ENCODE data around the gene PTPRD.
A peak's percentile ranks its signal among the peaks of the same experiment; 100 is the strongest.

The PTPRD gene

GRCh38 chr9:8610256-8610655 lies 2002.5 kb downstream of the PTPRD start:
- DNase-seq (ENCODE audit: low read depth), result no peak
- no peak for TF ChIP-seq CTCF (IDR thresholded peaks at IDR 0.05; ENCODE audit: insufficient read depth, low read depth, low read length, missing control alignments)
- H3K4me3 ChIP-seq (ENCODE audit: low read length), result no peak overlapping the region

- no peak overlapping the region for H3K4me3 ChIP-seq (ENCODE audit: low read length)
- TF ChIP-seq CTCF (IDR thresholded peaks at IDR 0.05; ENCODE audit: insufficient read depth, low read depth, low read length, missing control alignments), result no peak
- no peak for DNase-seq (ENCODE audit: low read depth)
Observed at GRCh38 chr9:8605096-8605495, 2007.7 kb downstream of the PTPRD start.

GRCh38 chr9:8604201-8604600 lies 2008.6 kb downstream of the PTPRD start:
- no peak for TF ChIP-seq CTCF (IDR thresholded peaks at IDR 0.05; ENCODE audit: insufficient read depth, low read depth, low read length, missing control alignments)
- H3K4me3 ChIP-seq (ENCODE audit: low read length), result no peak overlapping the region

GRCh38 chr9:8600914-8601680 lies 2011.7 kb downstream of the PTPRD start:
- H3K4me3 ChIP-seq (ENCODE audit: low read length), result no peak overlapping the region
- DNase-seq (ENCODE audit: low read depth), result peak; percentile 13
- no peak for TF ChIP-seq CTCF (IDR thresholded peaks at IDR 0.05; ENCODE audit: insufficient read depth, low read depth, low read length, missing control alignments)

More at GRCh38 chr9:8604201-8604600, 2008.6 kb downstream of the PTPRD start:
- no peak for DNase-seq (ENCODE audit: low read depth)

DNA sequence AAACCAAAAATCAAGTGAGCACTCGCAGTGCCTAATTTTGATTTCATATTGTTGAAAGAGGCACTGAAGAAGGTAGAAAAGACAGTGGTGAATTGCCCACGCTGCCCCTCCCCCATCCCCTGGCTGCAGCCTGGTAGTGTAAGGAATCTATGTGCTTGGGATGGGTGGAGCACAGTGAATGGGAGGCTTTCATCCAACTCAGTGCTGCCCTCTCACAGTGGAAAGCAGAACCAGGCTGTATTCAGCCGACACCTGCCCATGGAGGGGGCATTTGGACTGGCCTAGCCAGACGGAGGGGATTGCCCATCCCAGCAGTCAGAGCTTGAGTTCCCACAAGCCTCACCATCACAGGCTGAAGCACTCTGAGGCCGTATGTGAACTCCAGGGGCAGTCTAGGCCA lies 2012.9 kb downstream of the PTPRD start:
- DNase-seq (ENCODE audit: low read depth), result no peak
- no peak for TF ChIP-seq CTCF (IDR thresholded peaks at IDR 0.05; ENCODE audit: insufficient read depth, low read depth, low read length, missing control alignments)

GRCh38 chr9:8589476-8589875 lies 2023.3 kb downstream of the PTPRD start:
- no peak for DNase-seq (ENCODE audit: low read depth)
- H3K4me3 ChIP-seq (ENCODE audit: low read length), result no peak overlapping the region
- TF ChIP-seq CTCF (IDR thresholded peaks at IDR 0.05; ENCODE audit: insufficient read depth, low read depth, low read length, missing control alignments), result no peak

More for the DNA sequence above, 2012.9 kb downstream of the PTPRD start:
- no peak overlapping the region for H3K4me3 ChIP-seq (ENCODE audit: low read length)

- H3K4me3 ChIP-seq (ENCODE audit: low read length), result no peak overlapping the region
- DNase-seq (ENCODE audit: low read depth), result no peak
- TF ChIP-seq CTCF (IDR thresholded peaks at IDR 0.05; ENCODE audit: insufficient read depth, low read depth, low read length, missing control alignments), result no peak
Observed at GRCh38 chr9:8585036-8585435, 2027.8 kb downstream of the PTPRD start.

All from epithelial cell of esophagus (primary cell).